ENCODE measurements around the gene PRODH2. TPM values are rescaled to one million over a fixed set of nuclear protein-coding genes. Genes with fewer than 3 reads are reported as not detected.

The PRODH2 gene
- total and polyA plus RNA-seq, 2 donors (not counting 3 experiments of a cell fraction or from before 2014, with no cell fraction given) = not detected

DNA sequence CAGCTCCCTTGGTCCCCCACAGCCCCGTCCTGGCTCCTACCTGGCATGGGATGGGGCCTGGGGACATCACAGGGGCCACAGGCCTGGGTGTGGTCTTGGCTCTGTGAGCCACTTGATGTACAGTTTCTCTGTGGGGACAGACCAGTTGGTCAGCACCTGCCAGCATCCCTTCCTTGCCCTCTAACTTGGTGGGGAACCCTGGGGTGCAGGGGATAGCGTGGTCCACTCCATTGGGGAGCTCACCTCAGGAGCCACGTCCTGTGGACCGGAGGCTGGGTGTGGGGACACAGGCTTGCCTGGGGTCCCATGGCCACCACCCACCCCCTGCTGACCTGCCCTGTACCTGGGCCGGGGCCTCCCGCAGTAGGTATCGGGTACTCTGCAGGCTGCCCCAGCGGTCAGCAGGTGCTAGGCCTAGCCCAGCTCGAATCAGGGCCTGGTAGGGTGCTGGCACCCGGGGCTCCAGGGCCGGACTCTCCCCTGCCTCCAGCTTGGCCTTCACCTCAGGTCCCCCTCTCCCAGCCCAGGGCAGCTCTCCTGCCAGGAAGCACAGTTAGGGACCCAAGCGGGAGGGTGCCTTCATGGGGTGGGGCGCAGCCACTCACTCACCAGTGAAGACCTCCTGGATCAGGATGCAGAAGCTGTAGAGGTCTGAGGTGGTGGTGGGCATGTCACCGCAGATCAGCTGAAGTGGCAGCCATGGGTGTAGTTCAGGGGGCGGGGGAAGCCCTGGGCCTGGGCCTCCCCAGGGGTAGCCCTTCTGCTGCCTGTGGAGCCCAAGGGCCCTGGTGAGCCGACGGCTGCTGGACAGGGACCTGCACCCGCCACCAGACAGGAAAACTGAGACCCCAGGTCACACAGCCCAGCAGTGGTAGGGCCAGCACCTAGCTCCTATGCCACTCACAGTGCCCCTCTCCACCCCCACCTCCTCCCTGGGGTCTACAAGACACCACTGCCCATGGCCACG is 22.4 kb downstream of the PRODH2 start:
- ChIA-PET CTCF (no interaction called here), POLR2A (no interaction called here)
- Histone ChIP-seq H3K9me3 (replicated peaks; ENCODE audit: control insufficient read depth, insufficient read depth, low read length) (no peaks in the 10 kb centered on the region), H3K27ac (ENCODE audit: insufficient read depth, low read depth, low read length) (no peak overlapping the region), H3K79me2 (ENCODE audit: control insufficient read depth, insufficient read depth, low read length) (no peaks in the 10 kb centered on the region), H3K9ac (replicated peaks; ENCODE audit: extremely low read depth, insufficient read depth, low read length) (no peak overlapping the region), H3K4me2 (ENCODE audit: insufficient read depth, low read length) (no peak overlapping the region), H3K36me3 (ENCODE audit: control insufficient read depth in 2 of 2, extremely low read depth in 1 of 2, insufficient read depth in 2 of 2, low read length in 2 of 2) (no peaks in the 10 kb centered on the region), H3K27me3 (ENCODE audit: control insufficient read depth in 2 of 2, insufficient read depth in 2 of 2, low read length in 2 of 2) (peaks cover 0 to 3% of the 10 kb centered on the region in 2 experiments), H3K4me1 (ENCODE audit: control insufficient read depth, extremely low read depth, insufficient read depth, low read length) (no peaks in the 10 kb centered on the region), H3K9me1 (replicated peaks; ENCODE audit: control insufficient read depth, extremely low read depth, insufficient read depth, low read length) (no peaks in the 10 kb centered on the region), H4K20me1 (replicated peaks; ENCODE audit: control insufficient read depth, extremely low read depth, insufficient read depth, low read length) (no peaks in the 10 kb centered on the region), H3K4me3 (replicated peaks in 1 of 3; ENCODE audit: insufficient read depth in 1 of 3, low read depth in 1 of 3, low read length in 3 of 3) (no peak overlapping the region), H2AFZ (ENCODE audit: low read depth, low read length) (no peak overlapping the region)
- TF ChIP-seq, protein P1, sequence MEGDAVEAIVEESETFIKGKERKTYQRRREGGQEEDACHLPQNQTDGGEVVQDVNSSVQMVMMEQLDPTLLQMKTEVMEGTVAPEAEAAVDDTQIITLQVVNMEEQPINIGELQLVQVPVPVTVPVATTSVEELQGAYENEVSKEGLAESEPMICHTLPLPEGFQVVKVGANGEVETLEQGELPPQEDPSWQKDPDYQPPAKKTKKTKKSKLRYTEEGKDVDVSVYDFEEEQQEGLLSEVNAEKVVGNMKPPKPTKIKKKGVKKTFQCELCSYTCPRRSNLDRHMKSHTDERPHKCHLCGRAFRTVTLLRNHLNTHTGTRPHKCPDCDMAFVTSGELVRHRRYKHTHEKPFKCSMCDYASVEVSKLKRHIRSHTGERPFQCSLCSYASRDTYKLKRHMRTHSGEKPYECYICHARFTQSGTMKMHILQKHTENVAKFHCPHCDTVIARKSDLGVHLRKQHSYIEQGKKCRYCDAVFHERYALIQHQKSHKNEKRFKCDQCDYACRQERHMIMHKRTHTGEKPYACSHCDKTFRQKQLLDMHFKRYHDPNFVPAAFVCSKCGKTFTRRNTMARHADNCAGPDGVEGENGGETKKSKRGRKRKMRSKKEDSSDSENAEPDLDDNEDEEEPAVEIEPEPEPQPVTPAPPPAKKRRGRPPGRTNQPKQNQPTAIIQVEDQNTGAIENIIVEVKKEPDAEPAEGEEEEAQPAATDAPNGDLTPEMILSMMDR (IDR thresholded peaks at IDR 0.05; ENCODE audit: extremely low read depth in 1 of 2, insufficient read depth in 1 of 2, low read depth in 1 of 2, low read length in 2 of 2) = no peak
- TF ChIP-seq JUN (IDR thresholded peaks at IDR 0.05; ENCODE audit: borderline replicate concordance, insufficient read depth, insufficient read length, low read depth) = no peak
- intact Hi-C loops (cut with micrococcal nuclease) = no loop called here
- no TSS peak for BruUV-seq (replicated peaks)
- FAIRE-seq (no peak), DNase-seq (ENCODE audit: low read depth, low spot score) (no peak)
- dilution Hi-C loops (cut with MboI; ENCODE audit: extremely low pct_ligation_motif_present, low sequenced_read_pairs) = no loop called here

Measured in endothelial cell of umbilical vein (primary cell).